Measurements from ENCODE around the gene LRMDA.

GRCh38 chr10:75640381-75640780 is 209.0 kb downstream of the LRMDA start:
- TF ChIP-seq CTCF (conservative IDR thresholded peaks at IDR 0.05; ENCODE audit: low read depth, low read length), result no peak
- no peak for TF ChIP-seq CHD1 (IDR thresholded peaks at IDR 0.05; ENCODE audit: low read depth, low read length)
- TF ChIP-seq RAD21 (IDR thresholded peaks at IDR 0.05; ENCODE audit: low read length), result no peak
- TF ChIP-seq BHLHE40 (IDR thresholded peaks at IDR 0.05; ENCODE audit: low read depth, low read length), result no peak
- TF ChIP-seq POLR2A (IDR thresholded peaks at IDR 0.05; ENCODE audit: low read depth, low read length), result no peak

Data from IMR-90 (cell line).